Iris pigment epithelial cell (primary cell): ENCODE measurements around the gene CYTIP.
"Not testable (repeated sequence)": the region's sequence is repeated elsewhere in the genome, so short reads cannot be mapped to it uniquely, and the experiment has no call there.

Source experiments
- DNase-seq: peaks from one replicate; pipeline ENCODE4 v3.0.0-alpha.2; 2011; ENCODE audit warnings: low read depth

The CYTIP gene

DNA sequence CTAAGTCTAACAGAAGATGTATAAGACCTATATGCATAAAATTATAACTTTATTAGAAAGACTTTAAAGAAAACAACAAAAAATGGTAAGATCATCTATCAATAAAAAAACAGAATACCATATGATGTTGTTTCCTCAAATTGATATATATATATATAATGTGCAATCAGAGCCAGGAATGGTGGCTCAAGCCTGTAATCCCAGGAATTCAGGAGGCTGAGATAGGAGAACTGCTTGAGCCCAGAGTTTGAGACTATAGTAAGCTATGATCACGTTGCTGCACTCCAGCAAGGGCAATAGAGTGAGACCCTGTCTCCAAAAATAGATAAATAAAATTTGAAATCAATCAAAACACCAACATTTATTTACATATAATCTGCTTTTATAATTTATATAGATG is 19.5 kb downstream of the CYTIP start:
- DNase-seq = no peak

DNA sequence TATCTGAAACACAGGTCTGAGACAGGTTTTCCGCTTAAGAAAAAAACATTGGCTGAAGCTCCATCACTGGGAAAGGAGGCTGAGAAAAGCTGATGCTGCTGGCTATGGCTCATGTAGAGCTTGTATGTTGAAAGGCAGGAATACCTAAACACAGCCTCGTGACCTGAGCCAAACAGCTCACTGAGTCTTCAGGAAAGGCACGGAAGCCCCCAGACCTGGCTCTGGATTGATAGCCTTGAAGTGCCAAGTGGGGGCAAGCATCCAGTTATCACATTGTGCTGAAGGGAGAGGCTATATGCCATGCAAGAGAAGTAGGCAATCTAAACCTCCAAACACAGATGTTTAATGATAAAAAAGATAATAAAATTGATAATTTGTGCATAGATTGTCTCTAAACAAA is 21.9 kb downstream of the CYTIP start:
- DNase-seq = no peak

DNA sequence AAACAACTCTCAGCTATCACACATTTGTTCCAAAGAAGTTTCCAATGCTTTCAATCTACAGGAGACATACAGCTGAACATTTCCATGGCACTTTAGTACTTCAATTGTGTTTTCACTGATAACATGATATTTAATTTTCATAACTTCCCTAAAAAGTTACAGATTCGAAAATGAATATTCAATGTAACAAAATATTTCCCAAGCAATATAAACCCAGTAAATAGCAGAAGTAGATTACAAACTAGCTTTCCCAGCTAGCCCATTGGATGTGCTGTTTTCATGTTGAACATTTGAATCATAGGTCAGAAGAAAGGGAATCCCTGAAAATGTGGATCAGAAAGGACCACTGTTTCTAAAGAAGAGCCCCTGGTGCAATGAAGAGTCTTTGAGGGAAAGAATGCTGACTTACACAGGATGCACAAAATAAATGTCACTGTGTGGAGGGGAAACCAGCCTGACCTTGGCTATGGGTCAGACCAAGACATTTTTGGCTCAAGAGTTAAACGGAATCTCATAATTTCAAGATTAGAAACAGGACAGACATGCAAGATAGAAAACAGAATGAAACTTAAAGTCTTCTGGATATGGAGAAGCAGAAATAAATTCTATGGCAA is 22.5 kb downstream of the CYTIP start:
- no peak for DNase-seq

DNA sequence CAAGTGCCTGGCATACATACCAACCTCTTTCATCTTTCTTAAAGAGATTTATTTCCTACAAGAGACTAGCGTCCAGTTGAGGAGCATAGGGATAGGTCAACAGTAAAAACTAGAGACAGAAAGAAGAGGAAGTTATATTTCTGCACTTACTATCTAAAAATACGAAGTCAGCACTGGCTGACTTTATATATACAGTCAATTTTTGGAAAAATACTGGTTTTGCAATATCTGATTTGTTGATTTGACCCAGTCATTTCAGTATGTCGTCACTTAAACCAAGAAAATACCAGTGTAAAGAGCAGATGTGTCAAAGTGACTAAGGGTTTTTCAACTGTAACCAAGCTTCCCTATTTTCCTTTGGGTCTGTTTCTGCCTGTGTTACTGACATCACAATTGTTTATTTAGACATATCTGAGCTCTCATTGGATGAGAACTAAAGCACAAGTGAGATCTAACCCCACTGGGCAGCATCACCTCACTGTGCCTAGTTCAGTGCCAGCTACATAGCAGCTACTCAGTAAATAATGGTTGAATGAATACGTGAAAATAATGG is 23.0 kb downstream of the CYTIP start:
- peak; percentile 36 for DNase-seq

DNA sequence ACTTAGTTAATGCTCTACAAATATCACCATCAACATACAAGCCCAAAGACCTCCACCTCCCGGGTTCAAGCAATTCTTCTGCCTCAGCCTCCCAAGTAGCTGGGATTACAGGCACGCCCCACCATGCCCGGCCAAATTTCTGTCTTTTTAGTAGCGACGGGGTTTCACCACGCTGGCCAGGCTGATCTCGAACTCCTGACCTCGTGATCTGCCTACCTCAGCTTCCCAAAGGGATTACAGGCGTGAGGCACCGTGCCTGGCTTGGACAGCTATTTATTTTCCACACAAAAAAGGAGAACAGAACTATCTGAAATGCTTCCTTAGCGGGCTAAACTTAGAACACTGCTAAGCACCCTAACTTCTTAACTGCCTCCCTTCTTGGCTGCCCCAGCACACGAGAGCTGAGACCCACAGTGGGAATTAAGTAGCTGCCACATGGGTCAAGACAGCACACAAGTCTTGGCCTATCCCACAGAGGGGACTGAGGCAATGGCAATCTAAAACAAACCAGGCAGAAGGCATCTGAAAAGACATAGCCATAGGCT is 24.8 kb downstream of the CYTIP start:
- DNase-seq = no peak

DNA sequence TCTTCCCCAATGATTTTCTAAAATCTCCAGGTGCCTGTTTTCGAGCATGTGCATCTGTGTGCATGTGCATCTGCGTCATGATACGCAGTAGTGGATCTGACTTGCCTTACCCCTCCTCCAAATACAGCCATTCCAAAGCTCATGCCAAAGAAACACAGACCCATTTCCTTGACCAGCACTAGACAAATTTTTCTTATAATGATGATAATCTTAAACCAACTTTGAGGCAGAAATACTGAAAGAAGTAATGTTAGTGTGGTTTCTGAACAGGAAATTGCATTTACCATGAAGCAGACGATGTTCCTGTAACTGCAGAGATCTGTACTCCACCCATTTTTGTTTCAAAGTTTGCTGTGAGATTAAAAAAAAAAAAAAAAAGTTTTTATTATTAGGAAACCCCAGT is 25.6 kb downstream of the CYTIP start:
- DNase-seq = no peak

DNA sequence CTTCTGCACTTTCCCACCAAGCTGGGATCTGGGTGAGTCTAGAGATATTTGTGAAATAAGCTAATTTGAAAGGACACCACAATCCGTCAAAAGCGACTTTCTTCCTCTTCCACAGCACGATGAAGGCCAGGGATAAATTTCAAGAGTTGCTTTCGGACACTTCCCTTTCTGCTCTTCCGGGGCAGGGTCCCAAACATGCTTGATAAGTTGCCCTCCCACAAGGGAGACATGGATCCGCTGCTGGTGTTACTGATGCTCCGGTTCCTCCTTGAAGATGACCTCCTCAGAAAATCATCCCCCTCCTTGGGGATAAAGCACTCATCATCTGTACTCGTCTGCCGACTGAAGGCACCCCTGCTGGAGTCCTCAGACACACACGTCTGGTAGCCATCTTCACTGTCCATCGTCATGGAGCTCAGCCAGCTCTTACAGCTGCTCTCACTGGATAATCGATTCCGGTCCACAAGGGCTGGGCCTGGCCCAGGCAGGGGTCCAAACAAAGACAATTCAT is 28.2 kb downstream of the CYTIP start:
- DNase-seq = no peak

DNA sequence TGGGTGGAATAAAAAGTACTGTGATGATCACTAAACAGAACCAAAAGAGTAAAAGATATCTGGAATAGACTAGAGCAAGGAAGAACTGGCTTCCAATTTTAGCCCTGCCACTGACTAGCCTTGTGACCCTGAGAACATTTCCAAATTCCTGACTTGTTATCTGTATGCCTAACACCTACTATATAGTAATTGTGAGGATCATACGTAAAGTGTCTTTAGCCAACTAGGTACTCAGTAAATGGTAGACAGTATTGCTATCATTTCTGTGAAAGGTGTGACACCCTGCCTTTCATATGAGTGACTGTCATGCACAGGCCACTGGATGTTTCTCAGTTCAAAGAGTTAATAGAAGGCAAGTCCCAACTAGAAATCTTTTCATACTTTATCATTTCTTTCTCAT is 29.8 kb downstream of the CYTIP start:
- no peak for DNase-seq

DNA sequence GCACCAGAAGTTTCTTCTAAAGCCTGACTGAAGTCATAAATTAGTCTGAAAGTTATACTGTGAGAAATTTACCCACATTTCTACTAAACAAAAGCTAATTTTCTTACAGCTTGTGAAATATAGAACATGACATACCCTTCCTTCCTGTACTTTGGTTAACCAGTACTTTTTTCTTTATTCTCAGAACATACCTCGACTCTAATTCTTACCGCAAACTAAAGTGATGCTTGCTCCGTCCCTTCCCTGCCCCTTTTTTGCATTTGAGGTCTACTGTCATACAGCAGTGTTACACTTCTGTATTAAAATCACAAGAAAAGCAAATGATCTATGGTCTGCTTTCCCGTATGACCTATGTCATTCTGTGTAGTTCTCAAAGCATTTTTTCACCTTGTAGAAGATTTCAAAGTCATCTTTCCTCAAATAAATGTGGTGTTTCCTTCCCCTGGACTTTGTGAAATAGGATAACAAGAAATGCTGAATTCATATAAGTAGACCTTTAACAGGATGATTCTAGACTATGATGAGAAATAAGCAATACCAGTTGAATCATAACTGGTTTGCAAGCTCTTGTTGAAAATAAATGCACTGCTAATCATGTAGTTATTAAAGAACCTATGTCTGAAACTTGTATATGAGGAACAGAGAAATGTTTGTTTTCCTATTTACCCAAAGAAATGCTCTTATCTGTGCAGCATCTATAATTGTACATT is 30.4 kb downstream of the CYTIP start:
- no peak for DNase-seq

DNA sequence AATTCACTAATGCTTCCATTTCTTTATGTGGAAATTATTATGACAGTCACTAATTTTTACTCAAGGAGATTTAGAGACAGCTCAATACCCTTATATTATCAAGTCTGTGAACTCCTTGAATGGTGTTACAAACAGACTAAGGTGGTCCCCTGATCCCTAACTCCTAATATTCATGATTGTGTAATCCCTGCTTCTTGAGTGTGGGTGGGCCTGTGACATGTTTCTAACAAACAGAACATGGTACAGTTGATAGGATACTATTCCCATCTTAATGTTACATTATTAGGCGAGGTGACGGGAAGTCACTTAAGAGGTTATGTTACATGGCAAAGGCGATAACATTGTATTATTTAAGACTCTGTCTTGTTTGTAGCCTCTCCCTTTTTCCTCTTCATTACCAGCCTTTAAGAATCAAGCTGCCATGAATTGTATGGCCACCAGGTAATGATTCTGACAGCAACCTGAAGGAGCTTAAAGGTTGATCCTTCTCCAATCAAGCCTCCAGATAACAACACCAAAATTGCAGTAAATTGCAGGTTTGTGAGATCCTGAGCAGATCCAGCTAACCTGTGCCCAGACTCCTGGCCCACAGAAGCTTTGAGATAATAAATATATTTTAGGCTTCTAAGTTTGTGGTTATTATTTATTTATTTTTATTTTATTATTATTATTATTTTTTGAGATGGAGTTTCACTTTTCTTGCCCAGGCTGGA is 32.1 kb downstream of the CYTIP start:
- DNase-seq = no peak

GRCh38 chr2:157405398-157405797 is 38.5 kb downstream of the CYTIP start:
- not testable (repeated sequence) for DNase-seq

- peak; percentile 1 for DNase-seq
Observed at GRCh38 chr2:157404363-157404762, 39.5 kb downstream of the CYTIP start.

- not testable (repeated sequence) for DNase-seq
Observed at GRCh38 chr2:157402801-157403485, 40.9 kb downstream of the CYTIP start.

GRCh38 chr2:157395811-157396210 is 48.1 kb downstream of the CYTIP start:
- no peak for DNase-seq

GRCh38 chr2:157394928-157395327 is 49.0 kb downstream of the CYTIP start:
- DNase-seq = no peak

GRCh38 chr2:157393348-157393747 is 50.5 kb downstream of the CYTIP start:
- no peak for DNase-seq

DNA sequence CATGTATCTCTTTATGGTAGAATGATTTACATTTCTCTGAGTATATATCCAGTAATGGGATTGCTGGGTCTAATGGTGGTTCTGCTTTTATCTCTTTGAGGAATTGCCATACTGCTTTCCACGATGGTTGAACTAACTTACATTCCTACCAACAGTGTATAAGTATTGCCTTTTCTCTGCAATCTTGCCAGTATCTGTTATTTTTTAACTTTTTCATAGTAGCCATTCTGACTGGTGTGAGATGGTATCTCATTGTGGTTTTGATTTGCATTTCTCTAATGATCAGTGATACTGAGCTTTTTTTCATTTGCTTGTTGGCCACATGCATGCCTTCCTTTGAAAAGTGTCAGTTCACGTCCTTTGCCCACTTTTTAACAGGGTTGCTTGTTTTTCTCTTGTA is 55.1 kb downstream of the CYTIP start:
- no peak for DNase-seq

- no peak for DNase-seq
Observed at GRCh38 chr2:157386747-157387146, 57.1 kb downstream of the CYTIP start.

GRCh38 chr2:157386247-157386646 is 57.6 kb downstream of the CYTIP start:
- DNase-seq = no peak

DNA sequence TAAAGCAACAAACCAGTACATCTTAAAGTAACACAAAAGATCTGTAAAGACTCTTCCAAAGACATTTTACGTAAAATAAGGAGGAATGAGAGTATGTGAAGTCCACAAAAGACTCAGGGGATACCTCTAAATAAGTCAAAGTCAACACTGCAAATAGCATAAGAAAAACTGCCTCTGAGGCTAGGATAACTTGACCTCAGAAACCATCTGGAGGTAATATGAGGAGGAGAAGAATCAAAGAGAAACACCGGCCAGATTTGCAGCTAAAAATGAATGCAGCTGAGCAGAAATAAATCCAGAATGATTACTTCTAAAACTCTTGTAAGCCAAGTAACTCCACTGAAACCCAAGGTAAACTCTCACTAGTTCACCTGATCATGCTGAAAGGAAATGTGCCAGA is 66.0 kb downstream of the CYTIP start:
- no peak for DNase-seq

- DNase-seq = no peak
Observed at GRCh38 chr2:157376041-157376440, 67.8 kb downstream of the CYTIP start.

GRCh38 chr2:157375384-157375783 is 68.5 kb downstream of the CYTIP start:
- DNase-seq = no peak
